Measurements from ENCODE around the gene PDE3A.

The PDE3A gene

GRCh38 chr12:20625531-20625930, 257.2 kb downstream of the PDE3A start:
- Histone ChIP-seq H3K23ac (ENCODE audit: low read length in 2 of 2) (no peak overlapping the region), H2BK12ac (ENCODE audit: low read length in 2 of 2) (no peak overlapping the region), H3K27ac (ENCODE audit: low read length, poor library complexity, severe bottlenecking) (no peak overlapping the region), H3K27me3 (ENCODE audit: control insufficient read depth in 1 of 2, insufficient read depth in 1 of 2, low read length in 2 of 2) (no peaks in the 10 kb centered on the region), H3K9me3 (ENCODE audit: control insufficient read depth, low read length) (no peaks in the 10 kb centered on the region), H2BK5ac (ENCODE audit: low read depth, low read length, poor library complexity, severe bottlenecking) (no peak overlapping the region), H3K36me3 (ENCODE audit: control insufficient read depth in 1 of 2, insufficient read depth in 2 of 2, low read depth in 1 of 2, low read length in 2 of 2) (no peaks in the 10 kb centered on the region), H2AFZ (ENCODE audit: low read depth, low read length) (no peak overlapping the region), H3K4me1 (ENCODE audit: control insufficient read depth, insufficient read depth, low read depth, low read length) (peaks cover 4% of the 10 kb centered on the region), H4K91ac (ENCODE audit: low read length) (no peak overlapping the region), H4K8ac (ENCODE audit: low read length) (no peak overlapping the region), H3K4me2 (ENCODE audit: low read length, poor library complexity, severe bottlenecking) (no peak overlapping the region), H3K18ac (ENCODE audit: low read depth in 1 of 2, low read length in 2 of 2) (no peak overlapping the region), H2BK15ac (ENCODE audit: low read depth, poor library complexity, severe bottlenecking) (no peak overlapping the region), H2BK120ac (ENCODE audit: low read depth, low read length) (no peak overlapping the region), H3K4me3 (ENCODE audit: insufficient read depth in 1 of 2, low read depth in 1 of 2, low read length in 2 of 2) (no peak overlapping the region), H3K9ac (ENCODE audit: low read length) (no peak overlapping the region), H3K4ac (ENCODE audit: low read depth in 1 of 2, low read length in 2 of 2) (no peak overlapping the region), H3K79me1 (replicated peaks; ENCODE audit: low read length, poor library complexity, severe bottlenecking) (no peaks in the 10 kb centered on the region), H3K14ac (ENCODE audit: low read length in 2 of 2) (no peak overlapping the region), H2AK5ac (ENCODE audit: low read length, severe bottlenecking) (no peak overlapping the region)
- WGBS: 100% methylated on average over 1 of the region's 2 CpGs
- DNase-seq: no peak

- DNase-seq: no peak
- H4K8ac ChIP-seq (ENCODE audit: low read length): no peak overlapping the region
- H3K14ac ChIP-seq (ENCODE audit: low read length in 2 of 2): no peak overlapping the region
- no peak overlapping the region for H2BK5ac ChIP-seq (ENCODE audit: low read depth, low read length, poor library complexity, severe bottlenecking)
- H2BK12ac ChIP-seq (ENCODE audit: low read length in 2 of 2): no peak overlapping the region
- peaks cover 4% of the 10 kb centered on the region for H3K4me1 ChIP-seq (ENCODE audit: control insufficient read depth, insufficient read depth, low read depth, low read length)
- no peak overlapping the region for H4K91ac ChIP-seq (ENCODE audit: low read length)
- H3K4me3 ChIP-seq (ENCODE audit: insufficient read depth in 1 of 2, low read depth in 1 of 2, low read length in 2 of 2): no peak overlapping the region
- no peaks in the 10 kb centered on the region for H3K27me3 ChIP-seq (ENCODE audit: control insufficient read depth in 1 of 2, insufficient read depth in 1 of 2, low read length in 2 of 2)
- 83% methylated on average over 1 of the region's 1 CpG for WGBS
- no peak overlapping the region for H2AFZ ChIP-seq (ENCODE audit: low read depth, low read length)
- no peaks in the 10 kb centered on the region for H3K9me3 ChIP-seq (ENCODE audit: control insufficient read depth, low read length)
- H3K23ac ChIP-seq (ENCODE audit: low read length in 2 of 2): no peak overlapping the region
- no peak overlapping the region for H3K18ac ChIP-seq (ENCODE audit: low read depth in 1 of 2, low read length in 2 of 2)
- H2BK15ac ChIP-seq (ENCODE audit: low read depth, poor library complexity, severe bottlenecking): no peak overlapping the region
- H3K4me2 ChIP-seq (ENCODE audit: low read length, poor library complexity, severe bottlenecking): no peak overlapping the region
- no peak overlapping the region for H3K4ac ChIP-seq (ENCODE audit: low read depth in 1 of 2, low read length in 2 of 2)
- no peaks in the 10 kb centered on the region for H3K36me3 ChIP-seq (ENCODE audit: control insufficient read depth in 1 of 2, insufficient read depth in 2 of 2, low read depth in 1 of 2, low read length in 2 of 2)
- H3K27ac ChIP-seq (ENCODE audit: low read length, poor library complexity, severe bottlenecking): no peak overlapping the region
- no peak overlapping the region for H2AK5ac ChIP-seq (ENCODE audit: low read length, severe bottlenecking)
- no peak overlapping the region for H3K9ac ChIP-seq (ENCODE audit: low read length)
- H2BK120ac ChIP-seq (ENCODE audit: low read depth, low read length): no peak overlapping the region
- no peaks in the 10 kb centered on the region for H3K79me1 ChIP-seq (replicated peaks; ENCODE audit: low read length, poor library complexity, severe bottlenecking)
Observed at GRCh38 chr12:20627001-20627588, 258.8 kb downstream of the PDE3A start.

- H3K27me3 ChIP-seq (ENCODE audit: control insufficient read depth in 1 of 2, insufficient read depth in 1 of 2, low read length in 2 of 2): no peaks in the 10 kb centered on the region
- H2BK15ac ChIP-seq (ENCODE audit: low read depth, poor library complexity, severe bottlenecking): no peak overlapping the region
- no peak overlapping the region for H3K4me2 ChIP-seq (ENCODE audit: low read length, poor library complexity, severe bottlenecking)
- H2AFZ ChIP-seq (ENCODE audit: low read depth, low read length): no peak overlapping the region
- H2BK120ac ChIP-seq (ENCODE audit: low read depth, low read length): no peak overlapping the region
- no peak overlapping the region for H4K91ac ChIP-seq (ENCODE audit: low read length)
- H3K4me3 ChIP-seq (ENCODE audit: insufficient read depth in 1 of 2, low read depth in 1 of 2, low read length in 2 of 2): no peak overlapping the region
- no peak overlapping the region for H3K14ac ChIP-seq (ENCODE audit: low read length in 2 of 2)
- H3K4ac ChIP-seq (ENCODE audit: low read depth in 1 of 2, low read length in 2 of 2): no peak overlapping the region
- H2AK5ac ChIP-seq (ENCODE audit: low read length, severe bottlenecking): no peak overlapping the region
- no peak for DNase-seq
- peaks cover 4% of the 10 kb centered on the region for H3K4me1 ChIP-seq (ENCODE audit: control insufficient read depth, insufficient read depth, low read depth, low read length)
- no peak overlapping the region for H3K23ac ChIP-seq (ENCODE audit: low read length in 2 of 2)
- H3K27ac ChIP-seq (ENCODE audit: low read length, poor library complexity, severe bottlenecking): no peak overlapping the region
- no peak overlapping the region for H2BK5ac ChIP-seq (ENCODE audit: low read depth, low read length, poor library complexity, severe bottlenecking)
- H3K9me3 ChIP-seq (ENCODE audit: control insufficient read depth, low read length): no peaks in the 10 kb centered on the region
- no peak overlapping the region for H3K18ac ChIP-seq (ENCODE audit: low read depth in 1 of 2, low read length in 2 of 2)
- H4K8ac ChIP-seq (ENCODE audit: low read length): no peak overlapping the region
- no peaks in the 10 kb centered on the region for H3K79me1 ChIP-seq (replicated peaks; ENCODE audit: low read length, poor library complexity, severe bottlenecking)
- no peak overlapping the region for H2BK12ac ChIP-seq (ENCODE audit: low read length in 2 of 2)
- H3K9ac ChIP-seq (ENCODE audit: low read length): no peak overlapping the region
- 97% methylated on average over 9 of the region's 9 CpGs for WGBS
- no peaks in the 10 kb centered on the region for H3K36me3 ChIP-seq (ENCODE audit: control insufficient read depth in 1 of 2, insufficient read depth in 2 of 2, low read depth in 1 of 2, low read length in 2 of 2)
Observed at GRCh38 chr12:20628226-20628787, 260.0 kb downstream of the PDE3A start.

- no peak overlapping the region for H2AK5ac ChIP-seq (ENCODE audit: low read length, severe bottlenecking)
- H3K27me3 ChIP-seq (ENCODE audit: control insufficient read depth in 1 of 2, insufficient read depth in 1 of 2, low read length in 2 of 2): no peaks in the 10 kb centered on the region
- no peaks in the 10 kb centered on the region for H3K79me1 ChIP-seq (replicated peaks; ENCODE audit: low read length, poor library complexity, severe bottlenecking)
- H3K9ac ChIP-seq (ENCODE audit: low read length): no peak overlapping the region
- no peak overlapping the region for H3K23ac ChIP-seq (ENCODE audit: low read length in 2 of 2)
- H3K4ac ChIP-seq (ENCODE audit: low read depth in 1 of 2, low read length in 2 of 2): no peak overlapping the region
- H2BK15ac ChIP-seq (ENCODE audit: low read depth, poor library complexity, severe bottlenecking): no peak overlapping the region
- no peaks in the 10 kb centered on the region for H3K9me3 ChIP-seq (ENCODE audit: control insufficient read depth, low read length)
- no peak overlapping the region for H4K8ac ChIP-seq (ENCODE audit: low read length)
- WGBS: 82% methylated on average over 4 of the region's 4 CpGs
- no peak overlapping the region for H2AFZ ChIP-seq (ENCODE audit: low read depth, low read length)
- no peak overlapping the region for H3K18ac ChIP-seq (ENCODE audit: low read depth in 1 of 2, low read length in 2 of 2)
- no peak overlapping the region for H3K27ac ChIP-seq (ENCODE audit: low read length, poor library complexity, severe bottlenecking)
- H3K36me3 ChIP-seq (ENCODE audit: control insufficient read depth in 1 of 2, insufficient read depth in 2 of 2, low read depth in 1 of 2, low read length in 2 of 2): no peaks in the 10 kb centered on the region
- H2BK5ac ChIP-seq (ENCODE audit: low read depth, low read length, poor library complexity, severe bottlenecking): no peak overlapping the region
- no peak overlapping the region for H4K91ac ChIP-seq (ENCODE audit: low read length)
- H3K4me1 ChIP-seq (ENCODE audit: control insufficient read depth, insufficient read depth, low read depth, low read length): peaks cover 4% of the 10 kb centered on the region
- H2BK120ac ChIP-seq (ENCODE audit: low read depth, low read length): no peak overlapping the region
- no peak overlapping the region for H3K14ac ChIP-seq (ENCODE audit: low read length in 2 of 2)
- no peak overlapping the region for H2BK12ac ChIP-seq (ENCODE audit: low read length in 2 of 2)
- no peak overlapping the region for H3K4me2 ChIP-seq (ENCODE audit: low read length, poor library complexity, severe bottlenecking)
- DNase-seq: no peak
- no peak overlapping the region for H3K4me3 ChIP-seq (ENCODE audit: insufficient read depth in 1 of 2, low read depth in 1 of 2, low read length in 2 of 2)
Observed at GRCh38 chr12:20628999-20629398, 260.7 kb downstream of the PDE3A start.
